Measurements from ENCODE around the gene P2RX3. TPM values are rescaled to one million over a fixed set of nuclear protein-coding genes. Genes with fewer than 3 reads are reported as not detected.

The P2RX3 gene
- total RNA-seq, 1 donor from 2014 or later, result not detected

- no peak for DNase-seq (ENCODE audit: extremely low read depth, low read depth, low spot score)
Observed at GRCh38 chr11:57368106-57368844, 30.1 kb downstream of the P2RX3 start.

GRCh38 chr11:57368845-57369232 is 30.7 kb downstream of the P2RX3 start:
- DNase-seq (ENCODE audit: extremely low read depth, low read depth, low spot score), result no peak

GRCh38 chr11:57370251-57370650 is 32.1 kb downstream of the P2RX3 start:
- DNase-seq (ENCODE audit: extremely low read depth, low read depth, low spot score), result no peak

GRCh38 chr11:57370941-57371340 is 32.8 kb downstream of the P2RX3 start:
- no peak for DNase-seq (ENCODE audit: extremely low read depth, low read depth, low spot score)

- DNase-seq (ENCODE audit: extremely low read depth, low read depth, low spot score), result no peak
Observed at GRCh38 chr11:57373146-57373545, 35.0 kb downstream of the P2RX3 start.

- DNase-seq (ENCODE audit: extremely low read depth, low read depth, low spot score), result no peak
Observed at GRCh38 chr11:57374966-57375365, 36.8 kb downstream of the P2RX3 start.

- no peak for DNase-seq (ENCODE audit: extremely low read depth, low read depth, low spot score)
Observed at GRCh38 chr11:57375490-57375889, 37.3 kb downstream of the P2RX3 start.

- no peak for DNase-seq (ENCODE audit: extremely low read depth, low read depth, low spot score)
Observed at GRCh38 chr11:57376095-57377090, 38.2 kb downstream of the P2RX3 start.

- DNase-seq (ENCODE audit: extremely low read depth, low read depth, low spot score), result no peak
Observed at GRCh38 chr11:57377107-57377506, 39.0 kb downstream of the P2RX3 start.

GRCh38 chr11:57378186-57378585 is 40.0 kb downstream of the P2RX3 start:
- no peak for DNase-seq (ENCODE audit: extremely low read depth, low read depth, low spot score)

- no peak for DNase-seq (ENCODE audit: extremely low read depth, low read depth, low spot score)
Observed at GRCh38 chr11:57379732-57380131, 41.6 kb downstream of the P2RX3 start.

- DNase-seq (ENCODE audit: extremely low read depth, low read depth, low spot score), result no peak
Observed at GRCh38 chr11:57380975-57381374, 42.8 kb downstream of the P2RX3 start, which contains the start of gene PRG3. Gene PRG3, minus strand, starts transcription at chr11:57381150. Its CDS starts 442 bp downstream, at chr11:57380708.

GRCh38 chr11:57386178-57386940 is 48.2 kb downstream of the P2RX3 start:
- DNase-seq (ENCODE audit: extremely low read depth, low read depth, low spot score), result no peak

- no peak for DNase-seq (ENCODE audit: extremely low read depth, low read depth, low spot score)
Observed at GRCh38 chr11:57387289-57388030, 49.3 kb downstream of the P2RX3 start.

GRCh38 chr11:57390535-57390934 is 52.4 kb downstream of the P2RX3 start, which contains the start of gene PRG2:
Gene PRG2, minus strand, starts transcription at chr11:57390650. Its CDS starts 706 bp downstream, at chr11:57389944.
- no peak for DNase-seq (ENCODE audit: extremely low read depth, low read depth, low spot score)

- DNase-seq (ENCODE audit: extremely low read depth, low read depth, low spot score), result no peak
Observed at GRCh38 chr11:57391111-57391510, 53.0 kb downstream of the P2RX3 start.

GRCh38 chr11:57391539-57391938 is 53.4 kb downstream of the P2RX3 start:
- DNase-seq (ENCODE audit: extremely low read depth, low read depth, low spot score), result no peak

GRCh38 chr11:57392066-57392762 is 54.1 kb downstream of the P2RX3 start:
- no peak for DNase-seq (ENCODE audit: extremely low read depth, low read depth, low spot score)

- no peak for DNase-seq (ENCODE audit: extremely low read depth, low read depth, low spot score)
Observed at GRCh38 chr11:57392763-57393105, 54.6 kb downstream of the P2RX3 start.

Measured in glomerular endothelial cell (primary cell).